Activated B cell treated with CpG ODN at 0.5 μM for 24 hours (primary cell): ENCODE results near the gene USP22. TPM values are rescaled to one million over a fixed set of nuclear protein-coding genes. Genes with fewer than 3 reads are reported as not detected.

ENCODE experiments used
- ATAC-seq: fragments of 200-7000 bp; cut with Tn5 transposase; one replicate; pipeline ENCODE4 v1.10.0; 2021; ENCODE audit warnings: low read depth, mild to moderate bottlenecking, moderate library complexity
- CTCF ChIA-PET: fragments of 350-600 bp; sonication (Branson Sonifier 250); formaldehyde crosslinking; loops from one replicate; lab custom pipeline; 2021; ENCODE audit warnings: antibody characterized with exemption; lab: Charles Lee
- POLR2A ChIA-PET: fragments of 350-600 bp; sonication (Branson Sonifier 250); formaldehyde crosslinking; loops from one replicate; lab custom pipeline; 2021; ENCODE audit warnings: antibody characterized with exemption; lab: Charles Lee
- DNase-seq: peaks from one replicate; pipeline ENCODE4 v3.0.0; 2022
- H3K27ac Mint-ChIP-seq: one replicate; pipeline ENCODE4 v1.8.0; 2020; ENCODE audit warnings: mixed read lengths
- H3K27me3 Mint-ChIP-seq: one replicate; pipeline ENCODE4 v1.8.0; 2021; ENCODE audit warnings: mixed read lengths
- H3K36me3 Mint-ChIP-seq: one replicate; pipeline ENCODE4 v1.8.0; 2021; ENCODE audit warnings: low read depth, mixed read lengths
- H3K4me1 Mint-ChIP-seq: one replicate; pipeline ENCODE4 v1.8.0; 2021; ENCODE audit warnings: mixed read lengths
- H3K4me3 Mint-ChIP-seq: one replicate; pipeline ENCODE4 v1.8.0; 2020; ENCODE audit warnings: mild to moderate bottlenecking, mixed read lengths
- H3K9me3 Mint-ChIP-seq: one replicate; pipeline ENCODE4 v1.8.0; 2020; ENCODE audit warnings: mixed read lengths
- intact Hi-C: fragments of 100-400 bp; cut with micrococcal nuclease; formaldehyde crosslinking; loops from one replicate; pipeline ENCODE4 v1.15.1; 2024
- total RNA-seq: library from RNA; stranded (reverse); gene quantifications from 2 replicates; pipeline ENCODE4 v1.2.3, GENCODE V29; 2022
- TF ChIP-seq, protein P1 (sequence below): fragments of 200-600 bp; IDR thresholded peaks from one replicate; pipeline ENCODE4 v1.8.0; 2022; ENCODE audit warnings: antibody characterized with exemption, mild to moderate bottlenecking

The USP22 gene
- total RNA-seq, 1 donor from 2014 or later = 156 TPM

DNA sequence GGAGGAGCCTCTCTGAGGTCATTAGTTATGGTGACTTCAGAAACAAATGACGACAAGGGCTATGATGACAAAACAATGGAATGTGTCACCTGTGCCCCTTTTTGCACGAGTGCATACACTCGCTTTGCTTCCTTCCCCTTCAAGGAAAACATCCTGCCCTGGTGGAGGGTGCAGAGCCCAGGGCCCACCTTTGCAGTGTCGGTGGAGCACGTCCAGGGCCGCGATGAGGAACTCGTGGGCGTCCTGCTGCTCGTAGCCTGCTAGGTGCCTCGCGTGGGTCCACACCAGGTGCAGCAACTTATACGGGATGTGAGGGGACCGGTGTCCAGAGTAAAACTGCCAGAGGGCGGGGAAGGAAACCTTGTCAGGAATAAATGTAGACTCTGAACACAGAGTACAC, 27.2 kb downstream of the USP22 start:
- Mint-ChIP-seq H3K4me3 (no peak overlapping the region), H3K36me3 (peaks cover 96% of the 10 kb centered on the region), H3K9me3 (no peaks in the 10 kb centered on the region), H3K27ac (no peak overlapping the region), H3K4me1 (peaks cover 19% of the 10 kb centered on the region), H3K27me3 (no peaks in the 10 kb centered on the region)
- POLR2A ChIA-PET = no interaction called here
- no peak for DNase-seq
- no peak for ATAC-seq
- TF ChIP-seq, protein P1, sequence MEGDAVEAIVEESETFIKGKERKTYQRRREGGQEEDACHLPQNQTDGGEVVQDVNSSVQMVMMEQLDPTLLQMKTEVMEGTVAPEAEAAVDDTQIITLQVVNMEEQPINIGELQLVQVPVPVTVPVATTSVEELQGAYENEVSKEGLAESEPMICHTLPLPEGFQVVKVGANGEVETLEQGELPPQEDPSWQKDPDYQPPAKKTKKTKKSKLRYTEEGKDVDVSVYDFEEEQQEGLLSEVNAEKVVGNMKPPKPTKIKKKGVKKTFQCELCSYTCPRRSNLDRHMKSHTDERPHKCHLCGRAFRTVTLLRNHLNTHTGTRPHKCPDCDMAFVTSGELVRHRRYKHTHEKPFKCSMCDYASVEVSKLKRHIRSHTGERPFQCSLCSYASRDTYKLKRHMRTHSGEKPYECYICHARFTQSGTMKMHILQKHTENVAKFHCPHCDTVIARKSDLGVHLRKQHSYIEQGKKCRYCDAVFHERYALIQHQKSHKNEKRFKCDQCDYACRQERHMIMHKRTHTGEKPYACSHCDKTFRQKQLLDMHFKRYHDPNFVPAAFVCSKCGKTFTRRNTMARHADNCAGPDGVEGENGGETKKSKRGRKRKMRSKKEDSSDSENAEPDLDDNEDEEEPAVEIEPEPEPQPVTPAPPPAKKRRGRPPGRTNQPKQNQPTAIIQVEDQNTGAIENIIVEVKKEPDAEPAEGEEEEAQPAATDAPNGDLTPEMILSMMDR = no peak
- CTCF ChIA-PET = no interaction called here
- intact Hi-C loops = no loop called here

DNA sequence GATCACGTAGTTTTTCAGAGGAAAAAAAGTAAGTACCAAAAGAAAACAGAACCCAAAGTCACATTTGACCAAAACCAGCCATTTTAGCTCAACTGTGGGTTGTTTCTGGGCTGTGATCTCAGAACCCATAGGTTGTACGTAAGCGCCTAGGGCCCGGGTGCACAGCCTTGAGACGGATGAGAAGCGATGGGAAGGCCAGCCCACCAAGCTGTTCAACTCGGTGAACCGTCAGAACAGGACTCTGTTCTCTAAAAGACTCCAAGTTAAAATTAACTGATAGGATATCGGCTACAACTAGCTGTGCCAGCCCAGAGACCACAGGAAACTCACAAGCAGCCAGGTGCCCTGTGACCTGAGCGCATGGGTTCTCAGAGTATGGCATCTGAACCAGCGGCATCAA, 28.3 kb downstream of the USP22 start:
- peaks cover 94% of the 10 kb centered on the region for H3K36me3 Mint-ChIP-seq
- CTCF ChIA-PET = no interaction called here
- no peak overlapping the region for H3K27ac Mint-ChIP-seq
- H3K4me3 Mint-ChIP-seq = no peak overlapping the region
- TF ChIP-seq, protein P1 = no peak
- H3K4me1 Mint-ChIP-seq = peaks cover 10% of the 10 kb centered on the region
- H3K27me3 Mint-ChIP-seq = no peaks in the 10 kb centered on the region
- ATAC-seq = no peak
- no peak for DNase-seq
- no peaks in the 10 kb centered on the region for H3K9me3 Mint-ChIP-seq
- intact Hi-C loops = no loop called here
- POLR2A ChIA-PET = no interaction called here

GRCh38 chr17:21013983-21014382, 28.8 kb downstream of the USP22 start:
- Mint-ChIP-seq H3K27ac (no peak overlapping the region), H3K27me3 (no peaks in the 10 kb centered on the region), H3K4me1 (peaks cover 10% of the 10 kb centered on the region), H3K9me3 (no peaks in the 10 kb centered on the region), H3K4me3 (no peak overlapping the region), H3K36me3 (peaks cover 94% of the 10 kb centered on the region)
- CTCF ChIA-PET = no interaction called here
- ATAC-seq (no peak), DNase-seq (no peak)
- TF ChIP-seq, protein P1 = no peak
- POLR2A ChIA-PET = no interaction called here
- intact Hi-C loops = no loop called here

- peaks cover 10% of the 10 kb centered on the region for H3K4me1 Mint-ChIP-seq
- intact Hi-C loops = no loop called here
- TF ChIP-seq, protein P1 = no peak
- H3K27me3 Mint-ChIP-seq = no peaks in the 10 kb centered on the region
- POLR2A ChIA-PET = no interaction called here
- ATAC-seq (no peak), DNase-seq (no peak)
- peaks cover 93% of the 10 kb centered on the region for H3K36me3 Mint-ChIP-seq
- CTCF ChIA-PET = no interaction called here
- H3K9me3 Mint-ChIP-seq = no peaks in the 10 kb centered on the region
- no peak overlapping the region for H3K4me3 Mint-ChIP-seq
- H3K27ac Mint-ChIP-seq = no peak overlapping the region
Observed at GRCh38 chr17:21012736-21013135, 30.1 kb downstream of the USP22 start.

- TF ChIP-seq, protein P1 = no peak
- intact Hi-C loops = no loop called here
- ATAC-seq = no peak
- Mint-ChIP-seq H3K27me3 (no peaks in the 10 kb centered on the region), H3K9me3 (no peaks in the 10 kb centered on the region), H3K4me3 (no peak overlapping the region), H3K27ac (no peak overlapping the region), H3K36me3 (peaks cover 93% of the 10 kb centered on the region), H3K4me1 (peaks cover 9% of the 10 kb centered on the region)
- ChIA-PET CTCF (no interaction called here), POLR2A (no interaction called here)
- no peak for DNase-seq
Observed at GRCh38 chr17:21010705-21011596, 31.9 kb downstream of the USP22 start.
